PFSK-1 (cell line): Measurements from ENCODE around the gene RAB11FIP3.
A peak's percentile ranks its signal among the peaks of the same experiment; 100 is the strongest.

ENCODE experiments used
- FOXP2 ChIP-seq: optimal IDR thresholded peaks from 2 replicates; pipeline ENCODE3; 2011; ENCODE audit warnings: borderline replicate concordance, control low read depth, inconsistent platforms; ENCODE audit not compliant: insufficient read depth; ENCODE audit errors: extremely low read length, extremely low read depth
- POLR2AphosphoS5 ChIP-seq: IDR thresholded peaks from 2 replicates; pipeline ENCODE4 v1.6.1; 2012; ENCODE audit warnings: low read depth, mild to moderate bottlenecking, control low read depth, low read length, moderate library complexity
- SIN3A ChIP-seq: IDR thresholded peaks from 2 replicates; pipeline ENCODE4 v1.6.1; 2012; ENCODE audit warnings: mild to moderate bottlenecking, low read length, moderate library complexity, borderline replicate concordance; ENCODE audit not compliant: insufficient read depth
- TAF1 ChIP-seq: IDR thresholded peaks from 2 replicates; pipeline ENCODE4 v1.6.1; 2012; ENCODE audit warnings: low read length, control low read depth, borderline replicate concordance; ENCODE audit not compliant: insufficient read depth
- TF ChIP-seq, protein P1 (sequence below), 2 experiments: IDR thresholded peaks; 2 replicates each; pipeline versions ENCODE4 v1.6.1 to v1.8.0; 2011 to 2012; ENCODE audit warnings: low read depth in 2 of 2, low read length in 2 of 2, control low read depth in 1 of 2, inconsistent platforms in 1 of 2, mild to moderate bottlenecking in 1 of 2, moderate library complexity in 1 of 2; ENCODE audit not compliant: insufficient read depth in 1 of 2

The RAB11FIP3 gene

GRCh38 chr16:378821-379182 lies 46.6 kb upstream of the RAB11FIP3 start:
- TF ChIP-seq, protein P1, sequence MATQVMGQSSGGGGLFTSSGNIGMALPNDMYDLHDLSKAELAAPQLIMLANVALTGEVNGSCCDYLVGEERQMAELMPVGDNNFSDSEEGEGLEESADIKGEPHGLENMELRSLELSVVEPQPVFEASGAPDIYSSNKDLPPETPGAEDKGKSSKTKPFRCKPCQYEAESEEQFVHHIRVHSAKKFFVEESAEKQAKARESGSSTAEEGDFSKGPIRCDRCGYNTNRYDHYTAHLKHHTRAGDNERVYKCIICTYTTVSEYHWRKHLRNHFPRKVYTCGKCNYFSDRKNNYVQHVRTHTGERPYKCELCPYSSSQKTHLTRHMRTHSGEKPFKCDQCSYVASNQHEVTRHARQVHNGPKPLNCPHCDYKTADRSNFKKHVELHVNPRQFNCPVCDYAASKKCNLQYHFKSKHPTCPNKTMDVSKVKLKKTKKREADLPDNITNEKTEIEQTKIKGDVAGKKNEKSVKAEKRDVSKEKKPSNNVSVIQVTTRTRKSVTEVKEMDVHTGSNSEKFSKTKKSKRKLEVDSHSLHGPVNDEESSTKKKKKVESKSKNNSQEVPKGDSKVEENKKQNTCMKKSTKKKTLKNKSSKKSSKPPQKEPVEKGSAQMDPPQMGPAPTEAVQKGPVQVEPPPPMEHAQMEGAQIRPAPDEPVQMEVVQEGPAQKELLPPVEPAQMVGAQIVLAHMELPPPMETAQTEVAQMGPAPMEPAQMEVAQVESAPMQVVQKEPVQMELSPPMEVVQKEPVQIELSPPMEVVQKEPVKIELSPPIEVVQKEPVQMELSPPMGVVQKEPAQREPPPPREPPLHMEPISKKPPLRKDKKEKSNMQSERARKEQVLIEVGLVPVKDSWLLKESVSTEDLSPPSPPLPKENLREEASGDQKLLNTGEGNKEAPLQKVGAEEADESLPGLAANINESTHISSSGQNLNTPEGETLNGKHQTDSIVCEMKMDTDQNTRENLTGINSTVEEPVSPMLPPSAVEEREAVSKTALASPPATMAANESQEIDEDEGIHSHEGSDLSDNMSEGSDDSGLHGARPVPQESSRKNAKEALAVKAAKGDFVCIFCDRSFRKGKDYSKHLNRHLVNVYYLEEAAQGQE (IDR thresholded peaks at IDR 0.05; ENCODE audit: insufficient read depth in 1 of 2, low read depth in 2 of 2, low read length in 2 of 2), result no peak
- TF ChIP-seq FOXP2 (no peak), SIN3A (no peak), TAF1 (no peak), POLR2AphosphoS5 (no peak)

DNA sequence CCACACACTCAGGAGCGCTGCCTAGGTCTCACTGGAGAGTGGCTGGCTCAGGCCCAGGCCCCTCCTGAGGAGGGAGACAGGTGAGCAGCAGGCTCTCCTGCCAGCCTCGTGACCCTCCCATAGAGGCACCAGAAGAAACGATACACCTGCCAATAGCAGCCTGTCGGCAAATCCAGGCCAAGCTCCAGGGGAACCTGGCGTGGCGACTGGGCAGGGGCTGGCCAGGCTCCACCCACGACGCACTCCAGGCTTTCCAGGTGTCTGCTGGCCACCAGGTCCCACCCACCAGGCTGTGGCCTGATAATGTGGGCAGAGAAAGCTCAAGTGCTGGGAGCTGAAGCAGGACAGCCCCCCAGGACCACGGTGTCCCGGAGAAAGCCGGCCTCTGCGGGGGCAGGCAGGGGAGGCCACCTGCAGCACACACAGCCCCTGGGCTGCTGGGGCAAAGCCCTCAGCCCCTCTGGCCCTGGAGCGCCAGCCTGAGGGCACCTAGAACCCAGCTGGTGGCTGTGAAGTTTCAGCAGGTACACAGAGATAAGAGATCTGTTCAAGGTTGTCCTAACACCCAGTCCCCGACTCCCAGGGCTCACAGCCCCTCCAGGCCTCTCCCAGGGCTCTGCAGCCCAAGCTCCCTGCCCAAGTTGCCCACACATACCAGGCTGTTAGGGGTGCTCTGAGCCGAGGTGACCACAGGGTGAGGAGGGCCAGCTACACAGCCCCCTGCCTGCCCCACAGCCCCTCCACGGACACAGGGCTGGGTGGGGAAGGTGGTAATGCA lies 46.1 kb upstream of the RAB11FIP3 start:
- no peak for TF ChIP-seq TAF1
- no peak for TF ChIP-seq FOXP2
- no peak for TF ChIP-seq POLR2AphosphoS5
- TF ChIP-seq, protein P1 (IDR thresholded peaks at IDR 0.05; ENCODE audit: insufficient read depth in 1 of 2, low read depth in 2 of 2, low read length in 2 of 2), result no peak
- no peak for TF ChIP-seq SIN3A

DNA sequence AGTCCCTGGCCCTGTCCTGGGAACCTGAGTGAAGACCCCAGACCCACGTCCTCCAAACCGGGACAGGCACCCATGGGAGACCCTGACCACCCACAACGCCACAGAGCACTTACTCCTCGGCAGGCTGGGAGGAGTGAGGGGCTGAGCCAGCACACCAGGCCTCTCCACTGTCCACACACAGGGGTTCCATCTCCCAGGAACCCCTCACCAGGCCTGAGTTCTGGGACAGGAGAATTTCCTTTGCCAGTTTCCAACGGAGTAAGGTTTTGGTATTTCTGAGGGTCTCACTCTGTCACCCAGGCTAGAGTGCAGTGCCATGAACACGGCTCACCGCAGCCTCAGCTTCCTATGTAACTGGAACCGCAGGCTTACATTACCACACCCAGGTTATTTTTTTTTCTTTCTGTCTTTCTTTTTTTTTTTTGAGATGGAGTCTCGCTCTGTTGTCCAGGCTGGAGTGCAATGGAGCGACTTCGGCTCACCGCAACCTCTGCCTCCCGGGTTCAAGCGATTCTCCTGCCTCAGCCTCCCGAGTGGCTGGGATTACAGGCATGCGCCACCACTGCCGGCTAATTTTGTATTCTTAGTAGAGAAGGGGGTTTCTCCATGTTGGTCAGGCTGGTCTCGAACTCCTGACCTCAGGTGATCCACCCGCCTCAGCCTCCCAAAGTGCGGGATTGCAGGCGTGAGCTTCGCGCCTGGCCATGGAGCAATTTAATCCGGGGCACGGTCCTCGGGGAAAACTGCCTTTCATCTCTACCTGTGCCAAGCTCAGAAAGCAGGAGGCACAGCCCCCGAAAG lies 45.3 kb upstream of the RAB11FIP3 start:
- TF ChIP-seq POLR2AphosphoS5 (no peak), SIN3A (no peak), TAF1 (no peak), FOXP2 (no peak)
- TF ChIP-seq, protein P1 (IDR thresholded peaks at IDR 0.05; ENCODE audit: insufficient read depth in 1 of 2, low read depth in 2 of 2, low read length in 2 of 2), result no peak

- no peak for TF ChIP-seq FOXP2
Observed at GRCh38 chr16:380762-381011, 44.8 kb upstream of the RAB11FIP3 start.

GRCh38 chr16:381012-381788 lies 44.2 kb upstream of the RAB11FIP3 start:
- no peak for TF ChIP-seq TAF1
- TF ChIP-seq FOXP2, result no peak
- TF ChIP-seq POLR2AphosphoS5, result no peak
- 0 out of 2 replicates have a peak, but pooled peaks have one; percentile 36 for TF ChIP-seq SIN3A
- TF ChIP-seq, protein P1 (IDR thresholded peaks at IDR 0.05; ENCODE audit: insufficient read depth in 1 of 2, low read depth in 2 of 2, low read length in 2 of 2), result no peak
